NT2/D1 (cell line): Measurements from ENCODE around the gene CCDC91.
"Not testable (repeated sequence)": the region's sequence is repeated elsewhere in the genome, so short reads cannot be mapped to it uniquely, and the experiment has no call there.

Source experiments
- SUZ12 ChIP-seq: IDR thresholded peaks from 2 replicates; pipeline ENCODE4 v1.6.1; 2011; ENCODE audit not compliant: insufficient read length, insufficient read depth; ENCODE audit errors: extremely low read depth
- YY1 ChIP-seq: IDR thresholded peaks from 2 replicates; pipeline ENCODE4 v1.6.1; 2011; ENCODE audit not compliant: insufficient read length, insufficient read depth
- ZNF274 ChIP-seq: IDR thresholded peaks from 2 replicates; pipeline ENCODE4 v1.6.1; 2011; ENCODE audit warnings: mild to moderate bottlenecking, low read depth, low read length

DNA sequence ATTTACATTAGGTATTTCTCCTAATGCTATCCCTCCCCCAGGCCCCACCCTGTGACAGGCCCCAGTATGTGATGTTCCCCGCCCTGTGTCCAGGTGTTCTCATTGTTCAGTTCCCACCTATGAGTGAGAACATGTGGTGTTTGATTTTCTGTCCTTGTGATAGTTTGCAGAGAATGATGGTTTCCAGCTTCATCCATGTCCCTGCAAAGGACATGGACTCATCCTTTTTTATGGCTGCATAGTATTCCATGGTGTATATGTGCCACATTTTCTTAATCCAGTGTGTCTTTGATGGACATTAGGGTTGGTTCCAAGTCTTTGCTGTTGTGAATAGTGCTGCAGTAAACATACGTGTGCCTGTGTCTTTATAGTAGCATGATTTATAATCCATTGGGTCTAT lies 139.5 kb downstream of the CCDC91 start:
- TF ChIP-seq SUZ12, YY1, ZNF274: not testable (repeated sequence)
